Heart left ventricle (tissue), 13 donors: ENCODE measurements around the gene NFKBIB.

Source experiments
- POLR2A ChIP-seq, 2 donors: fragments of 450-650 bp; IDR thresholded peaks; one replicate each; pipeline ENCODE4 v1.6.1; 2017; ENCODE audit warnings: antibody characterized with exemption in 2 of 2, mild to moderate bottlenecking in 2 of 2, moderate library complexity in 2 of 2
- TF ChIP-seq, protein P1 (sequence below), 12 donors: fragments of 200-600 bp; sonication (generic) in 4 of 12; IDR thresholded peaks; one replicate each; pipeline versions ENCODE4 v1.5.0 to v1.8.0; 2018 to 2022; ENCODE audit warnings: antibody characterized with exemption in 12 of 12, mild to moderate bottlenecking in 5 of 12
- donor health status: ischemic (EF 13 %, LVEDD 7.1; RV severe dilation, severe dysfunction).
- donor health status: DM: no; HTN: yes; CAD: no.
- donor health status: DM: no; HTN: no; CAD: no.
- donor health status: ischemic (EF 25% LVEDD 6.9; RV normal size, moderate dysfunction).
- donor health status: ischemic (EF 25% LVEDD 5.7; RV mildly dilated, moderate dysfunction).
- donor health status: ischemic (EF 35%, LVEDD 5.7; RV mildly dilated, moderate dysfunction).
- donor health status: nonischemic (EF 11% LVEDD 7.7; RV severe dilation, severe dysfunction).
- donor health status: DM: yes; HTN: yes; CAD: no.
- donor health status: PGD.
- donor health status: ischemic (EF 29% LVEDD 5.4; RV normal size, mild dysfunction).
- donor health status: nonischemic (EF 23%, LVEDD 6.1; RV moderate dilation, normal function).

DNA sequence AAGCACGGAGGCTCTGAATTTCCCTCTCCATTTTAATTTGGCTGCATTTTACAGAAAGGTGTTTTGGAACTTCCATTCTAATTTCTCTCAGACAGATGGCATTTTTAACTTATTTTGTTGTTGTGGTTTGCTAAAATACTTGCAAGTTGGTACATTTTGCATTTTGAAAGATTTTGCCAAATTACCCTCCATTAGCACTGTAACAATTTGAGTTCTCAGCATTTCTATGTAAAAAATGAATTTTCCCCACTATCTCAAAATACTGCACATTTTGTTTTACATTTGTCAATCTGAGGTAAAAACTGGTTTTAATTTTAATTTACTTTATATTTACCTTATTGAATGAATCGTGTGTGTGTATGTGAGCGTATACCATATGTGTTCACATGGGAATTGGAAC is 43.0 kb upstream of the NFKBIB start:
- TF ChIP-seq, protein P1, sequence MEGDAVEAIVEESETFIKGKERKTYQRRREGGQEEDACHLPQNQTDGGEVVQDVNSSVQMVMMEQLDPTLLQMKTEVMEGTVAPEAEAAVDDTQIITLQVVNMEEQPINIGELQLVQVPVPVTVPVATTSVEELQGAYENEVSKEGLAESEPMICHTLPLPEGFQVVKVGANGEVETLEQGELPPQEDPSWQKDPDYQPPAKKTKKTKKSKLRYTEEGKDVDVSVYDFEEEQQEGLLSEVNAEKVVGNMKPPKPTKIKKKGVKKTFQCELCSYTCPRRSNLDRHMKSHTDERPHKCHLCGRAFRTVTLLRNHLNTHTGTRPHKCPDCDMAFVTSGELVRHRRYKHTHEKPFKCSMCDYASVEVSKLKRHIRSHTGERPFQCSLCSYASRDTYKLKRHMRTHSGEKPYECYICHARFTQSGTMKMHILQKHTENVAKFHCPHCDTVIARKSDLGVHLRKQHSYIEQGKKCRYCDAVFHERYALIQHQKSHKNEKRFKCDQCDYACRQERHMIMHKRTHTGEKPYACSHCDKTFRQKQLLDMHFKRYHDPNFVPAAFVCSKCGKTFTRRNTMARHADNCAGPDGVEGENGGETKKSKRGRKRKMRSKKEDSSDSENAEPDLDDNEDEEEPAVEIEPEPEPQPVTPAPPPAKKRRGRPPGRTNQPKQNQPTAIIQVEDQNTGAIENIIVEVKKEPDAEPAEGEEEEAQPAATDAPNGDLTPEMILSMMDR (IDR thresholded peaks at IDR 0.05), result no peak
- TF ChIP-seq POLR2A (IDR thresholded peaks at IDR 0.05), result no peak
